Neuronal stem cell (in vitro differentiated cells): ENCODE data around the gene YWHAH.
A peak's percentile ranks its signal among the peaks of the same experiment; 100 is the strongest.

Source experiments
- DNase-seq: peaks from one replicate; pipeline ENCODE4 v3.0.0-alpha.2; 2013; ENCODE audit warnings: low spot score
- H2AFZ ChIP-seq: one replicate; pipeline ENCODE4 v1.6.1; 2013; ENCODE audit warnings: mild to moderate bottlenecking, low read length, inconsistent platforms
- H2AK5ac ChIP-seq: 2 replicates; pipeline ENCODE4 v1.6.1; 2013; ENCODE audit warnings: low read depth, mild to moderate bottlenecking, inconsistent platforms, low read length, moderate library complexity, mixed read lengths
- H2BK120ac ChIP-seq: 2 replicates; pipeline ENCODE4 v1.6.1; 2013; ENCODE audit warnings: low read depth, mild to moderate bottlenecking, inconsistent platforms, low read length, moderate library complexity, mixed read lengths
- H2BK12ac ChIP-seq: one replicate; pipeline ENCODE4 v1.6.1; 2013; ENCODE audit warnings: low read length, inconsistent platforms
- H2BK15ac ChIP-seq: 2 replicates; pipeline ENCODE4 v1.6.1; 2013; ENCODE audit warnings: mild to moderate bottlenecking, low read length, inconsistent platforms, mixed read lengths
- H2BK5ac ChIP-seq: one replicate; pipeline ENCODE4 v1.6.1; 2013; ENCODE audit warnings: inconsistent platforms, mild to moderate bottlenecking, low read length, moderate library complexity
- H3K14ac ChIP-seq: one replicate; pipeline ENCODE4 v1.6.1; 2013; ENCODE audit warnings: low read length, inconsistent platforms
- H3K18ac ChIP-seq: 2 replicates; pipeline ENCODE4 v1.6.1; 2013; ENCODE audit warnings: low read length, inconsistent platforms
- H3K23ac ChIP-seq: 2 replicates; pipeline ENCODE4 v1.6.1; 2013; ENCODE audit warnings: low read depth, mild to moderate bottlenecking, mixed read lengths, low read length, inconsistent platforms; ENCODE audit not compliant: poor library complexity
- H3K27ac ChIP-seq: replicated peaks from 3 replicates; pipeline ENCODE4 v1.5.1; 2013; ENCODE audit warnings: low read length, inconsistent platforms
- H3K27me3 ChIP-seq, 3 experiments: 2 replicates each; pipeline ENCODE4 v1.6.1; 2013; ENCODE audit warnings: low read length in 3 of 3, mild to moderate bottlenecking in 2 of 3, inconsistent platforms in 1 of 3, low read depth in 1 of 3, mixed read lengths in 1 of 3, moderate library complexity in 1 of 3; ENCODE audit not compliant: control insufficient read depth in 3 of 3, insufficient read depth in 3 of 3
- H3K36me3 ChIP-seq, 2 donors: replicated peaks in 1 of 2; 2 replicates each; pipeline ENCODE4 v1.6.1; 2013; ENCODE audit warnings: low read length in 2 of 2; ENCODE audit not compliant: control insufficient read depth in 2 of 2, insufficient read depth in 2 of 2
- H3K4ac ChIP-seq: 2 replicates; pipeline ENCODE4 v1.6.1; 2013; ENCODE audit warnings: inconsistent platforms, mild to moderate bottlenecking, low read length, moderate library complexity
- H3K4me1 ChIP-seq, 2 donors: 1 replicate in 1 of 2; 2 replicates in 1 of 2; pipeline ENCODE4 v1.6.1; 2013; ENCODE audit warnings: low read length in 2 of 2, low read depth in 1 of 2; ENCODE audit not compliant: control insufficient read depth in 2 of 2, insufficient read depth in 1 of 2
- H3K4me2 ChIP-seq: one replicate; pipeline ENCODE4 v1.6.1; 2013; ENCODE audit warnings: mild to moderate bottlenecking, low read length, inconsistent platforms; ENCODE audit not compliant: insufficient read depth, poor library complexity, severe bottlenecking
- H3K4me3 ChIP-seq, 2 donors: 2 replicates each; pipeline ENCODE4 v1.5.1; 2013; ENCODE audit warnings: low read length in 2 of 2, mild to moderate bottlenecking in 2 of 2, inconsistent platforms in 1 of 2, moderate library complexity in 1 of 2
- H3K79me1 ChIP-seq: one replicate; pipeline ENCODE4 v1.6.1; 2013; ENCODE audit warnings: low read depth, mild to moderate bottlenecking, inconsistent platforms, low read length, moderate library complexity
- H3K9ac ChIP-seq: one replicate; pipeline ENCODE4 v1.6.1; 2013; ENCODE audit warnings: mild to moderate bottlenecking, low read depth, low read length, inconsistent platforms; ENCODE audit not compliant: poor library complexity
- H3K9me3 ChIP-seq, 2 donors: replicated peaks in 1 of 2; 2 replicates each; pipeline versions ENCODE3 to v1.6.1; 2013; ENCODE audit warnings: low read length in 2 of 2, mild to moderate bottlenecking in 2 of 2, inconsistent platforms in 1 of 2, low read depth in 1 of 2, mixed read lengths in 1 of 2, moderate library complexity in 1 of 2; ENCODE audit not compliant: control insufficient read depth in 2 of 2, insufficient read depth in 1 of 2
- H4K8ac ChIP-seq: one replicate; pipeline ENCODE4 v1.6.1; 2013; ENCODE audit warnings: low read depth, mild to moderate bottlenecking, inconsistent platforms, low read length, moderate library complexity
- H4K91ac ChIP-seq: one replicate; pipeline ENCODE4 v1.6.1; 2013; ENCODE audit warnings: low read length, low read depth, mild to moderate bottlenecking, inconsistent platforms; ENCODE audit not compliant: poor library complexity
- WGBS, 2 donors: extraction: QIAGEN DNeasy Blood & Tissue Kit; methylation state at CpG; one replicate each; pipeline ENCODE4 v1.1.7; 2013; ENCODE audit warnings: missing lambda C conversion rate in 2 of 2, mixed read lengths in 1 of 2; ENCODE audit not compliant: insufficient read length in 2 of 2, insufficient replicate concordance in 1 of 2; ENCODE audit errors: extremely low coverage in 2 of 2; 5-methylcytosine and 5-hydroxymethylcytosine counted together

Gene YWHAH

GRCh38 chr22:31926024-31926423 lies 18.3 kb upstream of the YWHAH start:
- Histone ChIP-seq H3K23ac (no peak overlapping the region), H3K18ac (no peak overlapping the region), H3K27ac (no peak overlapping the region), H3K9ac (no peak overlapping the region), H3K9me3 (no peaks in the 10 kb centered on the region), H3K36me3 (no peaks in the 10 kb centered on the region), H4K91ac (no peak overlapping the region), H3K4me1 (peaks cover 9 to 12% of the 10 kb centered on the region in 2 donors), H3K79me1 (no peaks in the 10 kb centered on the region), H2BK5ac (no peak overlapping the region), H3K4me2 (no peak overlapping the region), H2BK15ac (no peak overlapping the region), H3K14ac (no peak overlapping the region), H2AK5ac (no peak overlapping the region), H2AFZ (no peak overlapping the region), H3K27me3 (peaks cover 0 to 2% (median 0%) of the 10 kb centered on the region in 3 experiments), H2BK120ac (no peak overlapping the region), H4K8ac (no peak overlapping the region), H3K4me3 (no peak overlapping the region), H2BK12ac (no peak overlapping the region), H3K4ac (no peak overlapping the region)
- no CpG with 5 or more reads among the region's 1 CpG for WGBS, 2 donors
- no peak for DNase-seq

- H3K4me1 ChIP-seq = peaks cover 9 to 12% of the 10 kb centered on the region in 2 donors
- no peak for DNase-seq
- no peak overlapping the region for H2BK120ac ChIP-seq
- H3K9me3 ChIP-seq = no peaks in the 10 kb centered on the region
- no peak overlapping the region for H3K14ac ChIP-seq
- no peak overlapping the region for H3K18ac ChIP-seq
- H2AFZ ChIP-seq = no peak overlapping the region
- H3K23ac ChIP-seq = no peak overlapping the region
- no peak overlapping the region for H2AK5ac ChIP-seq
- no peak overlapping the region for H3K9ac ChIP-seq
- no peak overlapping the region for H2BK5ac ChIP-seq
- no peak overlapping the region for H3K4ac ChIP-seq
- H3K4me2 ChIP-seq = no peak overlapping the region
- no peak overlapping the region for H2BK15ac ChIP-seq
- no peak overlapping the region for H2BK12ac ChIP-seq
- H3K36me3 ChIP-seq = no peaks in the 10 kb centered on the region
- no peak overlapping the region for H3K27ac ChIP-seq
- H3K79me1 ChIP-seq = no peaks in the 10 kb centered on the region
- no peak overlapping the region for H4K8ac ChIP-seq
- peaks cover 0 to 2% (median 0%) of the 10 kb centered on the region in 3 experiments for H3K27me3 ChIP-seq
- H3K4me3 ChIP-seq = no peak overlapping the region
- H4K91ac ChIP-seq = no peak overlapping the region
These were observed 17.4 kb upstream of the YWHAH start for GRCh38 chr22:31926969-31927368.

- no peak overlapping the region for H2BK15ac ChIP-seq
- WGBS, 2 donors = no CpG with 5 or more reads among the region's 3 CpGs
- no peak overlapping the region for H2AK5ac ChIP-seq
- no peak overlapping the region for H2BK5ac ChIP-seq
- H3K4me3 ChIP-seq = no peak overlapping the region
- H3K18ac ChIP-seq = no peak overlapping the region
- H3K79me1 ChIP-seq = no peaks in the 10 kb centered on the region
- no peak overlapping the region for H4K91ac ChIP-seq
- no peak overlapping the region for H3K9ac ChIP-seq
- H3K14ac ChIP-seq = no peak overlapping the region
- peaks cover 9 to 12% of the 10 kb centered on the region in 2 donors for H3K4me1 ChIP-seq
- H3K36me3 ChIP-seq = no peaks in the 10 kb centered on the region
- no peak for DNase-seq
- peaks cover 0 to 2% (median 0%) of the 10 kb centered on the region in 3 experiments for H3K27me3 ChIP-seq
- H3K27ac ChIP-seq = no peak overlapping the region
- no peak overlapping the region for H3K23ac ChIP-seq
- H2BK12ac ChIP-seq = no peak overlapping the region
- no peak overlapping the region for H3K4me2 ChIP-seq
- H2AFZ ChIP-seq = no peak overlapping the region
- H3K4ac ChIP-seq = no peak overlapping the region
- H3K9me3 ChIP-seq = no peaks in the 10 kb centered on the region
- H4K8ac ChIP-seq = no peak overlapping the region
- H2BK120ac ChIP-seq = no peak overlapping the region
These were observed 16.8 kb upstream of the YWHAH start for GRCh38 chr22:31927562-31927961.

- no CpG with 5 or more reads among the region's 8 CpGs for WGBS, 2 donors
- H2BK5ac ChIP-seq = no peak overlapping the region
- no peaks in the 10 kb centered on the region for H3K79me1 ChIP-seq
- no peak overlapping the region for H3K9ac ChIP-seq
- peak overlapping the region; percentile 26 for H4K91ac ChIP-seq
- no peaks in the 10 kb centered on the region for H3K36me3 ChIP-seq
- no peak overlapping the region for H4K8ac ChIP-seq
- peak overlapping the region; percentile 5 for H3K23ac ChIP-seq
- no peak overlapping the region for H2BK120ac ChIP-seq
- H3K27ac ChIP-seq = no peak overlapping the region
- no peak overlapping the region for H2AK5ac ChIP-seq
- H3K4ac ChIP-seq = no peak overlapping the region
- H2BK15ac ChIP-seq = no peak overlapping the region
- H3K4me3 ChIP-seq = no peak overlapping the region
- H3K4me2 ChIP-seq = no peak overlapping the region
- no peak overlapping the region for H2BK12ac ChIP-seq
- H2AFZ ChIP-seq = peak overlapping the region; percentile 75
- H3K9me3 ChIP-seq = no peaks in the 10 kb centered on the region
- no peak for DNase-seq
- H3K27me3 ChIP-seq = peaks cover 0 to 2% (median 0%) of the 10 kb centered on the region in 3 experiments
- H3K18ac ChIP-seq = peak overlapping the region; percentile 72
- no peak overlapping the region for H3K14ac ChIP-seq
- peaks cover 11 to 12% of the 10 kb centered on the region in 2 donors for H3K4me1 ChIP-seq
These were observed 15.0 kb upstream of the YWHAH start for GRCh38 chr22:31929167-31929930.
